ENCODE data around the gene CRIP2. TPM values are rescaled to one million over a fixed set of nuclear protein-coding genes. Genes with fewer than 3 reads are reported as not detected.

Gene CRIP2
- total and polyA plus RNA-seq, 2 of the 8 experiments (the other 6 are each of a cell fraction or from before 2014, with no cell fraction given), result 4.2 to 13.5 TPM

GRCh38 chr14:105432657-105433056 lies 42.0 kb upstream of the CRIP2 start:
- H2BK5ac ChIP-seq (ENCODE audit: low read depth, low read length), result no peak overlapping the region
- no peak overlapping the region for H4K8ac ChIP-seq (ENCODE audit: extremely low read depth, insufficient read depth, low read length)
- TF ChIP-seq SRF (IDR thresholded peaks at IDR 0.05; ENCODE audit: low read depth, low read length) (no peak), HDAC6 (IDR thresholded peaks at IDR 0.05; ENCODE audit: low read depth, low read length) (no peak), EZH2 (IDR thresholded peaks at IDR 0.05; ENCODE audit: low read depth, low read length, severe bottlenecking) (no peak), CHD1 (IDR thresholded peaks at IDR 0.05; ENCODE audit: low read depth, low read length) (no peak), RNF2 (IDR thresholded peaks at IDR 0.05; ENCODE audit: borderline replicate concordance, low read depth, low read length, missing control alignments, poor library complexity, severe bottlenecking) (no peak), SUZ12 (IDR thresholded peaks at IDR 0.05; ENCODE audit: low read length) (no peak)
- H2BK15ac ChIP-seq (ENCODE audit: low read length), result no peak overlapping the region
- no peak overlapping the region for H2BK20ac ChIP-seq (ENCODE audit: low read length)
- no peak for FAIRE-seq
- H3K9me3 ChIP-seq (ENCODE audit: insufficient read depth in 2 of 2, low read depth in 1 of 2, low read length in 1 of 2), result no peaks in the 10 kb centered on the region
- no peak overlapping the region for H2BK12ac ChIP-seq (ENCODE audit: low read depth, low read length)
- no peak overlapping the region for H4K5ac ChIP-seq (ENCODE audit: insufficient read length, low read depth, low read length)
- DNase-seq (ENCODE audit: low read depth in 1 of 2, low spot score in 2 of 2), result no peak
- peaks cover 22 to 88% of the 10 kb centered on the region in 2 experiments for H3K79me2 ChIP-seq (ENCODE audit: control insufficient read depth in 1 of 2, insufficient read depth in 2 of 2, low read length in 2 of 2)
- no peak overlapping the region for H3K4me3 ChIP-seq (ENCODE audit: extremely low read depth in 1 of 4, insufficient read depth in 2 of 4, low read depth in 3 of 4, low read length in 4 of 4)
- H2BK120ac ChIP-seq (replicated peaks; ENCODE audit: low read depth, low read length), result no peak overlapping the region
- WGBS, 2 experiments (ENCODE audit: extremely low coverage in 1 of 2, insufficient coverage in 1 of 2, insufficient read length in 1 of 2, insufficient replicate concordance in 2 of 2, low coverage in 1 of 2, low lambda C conversion rate in 2 of 2, missing lambda C conversion rate in 1 of 2), result 92% methylated on average over 12 of the region's 12 CpGs; no CpG with 5 or more reads in 1 of the 2 experiments
- H2AFZ ChIP-seq (ENCODE audit: low read length), result no peak overlapping the region
- H3K9ac ChIP-seq (replicated peaks in 1 of 4; ENCODE audit: extremely low read depth in 1 of 4, low read depth in 3 of 4, low read length in 3 of 4), result no peak overlapping the region
- peaks cover 0 to 7% (median 4%) of the 10 kb centered on the region in 4 experiments; a peak in 5 of 7 replicates for H3K4me1 ChIP-seq (replicated peaks in 1 of 4; ENCODE audit: control insufficient read depth in 3 of 4, insufficient read depth in 4 of 4, low read length in 3 of 4)
- ChIA-PET POLR2A (ENCODE audit: partially characterized antibody) (interaction anchor here (1.0 to 5.7 kb wide), 8 partner anchors 10 to 39 kb away, joined by 3 to 43 read pairs (median 4); no protein-coding TSS in a partner anchor), CTCF (ENCODE audit: partially characterized antibody) (interaction anchor here (0.6 to 1.3 kb wide), 5 partner anchors 12 to 93 kb away, joined by 3 to 5 read pairs (median 3); no protein-coding TSS in a partner anchor)
- no peak overlapping the region for H3K18ac ChIP-seq (ENCODE audit: extremely low read depth, low read length)
- no peak overlapping the region for H3K27ac ChIP-seq (ENCODE audit: low read depth, low read length)
- no peak overlapping the region for H3K14ac ChIP-seq (ENCODE audit: insufficient read length)
- H4K91ac ChIP-seq (replicated peaks; ENCODE audit: insufficient read length, low read length), result no peak overlapping the region
- no peak overlapping the region for H3K23ac ChIP-seq (ENCODE audit: insufficient read length)
- H3K36me3 ChIP-seq (ENCODE audit: control insufficient read depth in 2 of 4, insufficient read depth in 4 of 4, low read length in 3 of 4), result peaks cover 0 to 3% (median under 1%) of the 10 kb centered on the region in 4 experiments; a peak in 1 of 8 replicates
- H3K4ac ChIP-seq (replicated peaks; ENCODE audit: insufficient read length, low read depth, low read length), result no peak overlapping the region
- H3K23me2 ChIP-seq (ENCODE audit: low read depth, low read length), result no peaks in the 10 kb centered on the region
- no peak overlapping the region for H2AK5ac ChIP-seq (ENCODE audit: low read depth, low read length)
- H4K20me1 ChIP-seq (replicated peaks in 1 of 2; ENCODE audit: control insufficient read depth in 1 of 2, insufficient read depth in 2 of 2, low read length in 2 of 2), result peaks cover 40 to 53% of the 10 kb centered on the region in 2 experiments
- no peaks in the 10 kb centered on the region for H3K27me3 ChIP-seq (replicated peaks in 1 of 4; ENCODE audit: control insufficient read depth in 3 of 4, extremely low read depth in 1 of 4, insufficient read depth in 3 of 4, low read length in 3 of 4)
- H3K56ac ChIP-seq (replicated peaks; ENCODE audit: insufficient read length, low read depth, low read length), result no peak overlapping the region
- peaks cover 15% of the 10 kb centered on the region for H3K79me1 ChIP-seq (ENCODE audit: low read depth, low read length)
- no peak overlapping the region for H3K4me2 ChIP-seq (ENCODE audit: insufficient read depth in 1 of 2, low read depth in 2 of 2, low read length in 2 of 2)
